MM.1S (cell line): ENCODE results near the gene ZNF326.
A peak's percentile ranks its signal among the peaks of the same experiment; 100 is the strongest.

ENCODE experiments used
- DNase-seq: peaks from one replicate; pipeline ENCODE4 v3.0.0-alpha.2; 2015
- H2AFZ ChIP-seq: fragments of 300-600 bp; sonication (generic); 2 replicates; pipeline ENCODE4 v1.6.0; 2016; ENCODE audit warnings: antibody characterized with exemption, low read length
- H3F3A ChIP-seq: fragments of 300-600 bp; sonication (generic); 2 replicates; pipeline ENCODE4 v1.6.1; 2016; ENCODE audit warnings: mild to moderate bottlenecking, antibody characterized with exemption, low read length, moderate library complexity, mixed read lengths; ENCODE audit not compliant: insufficient read depth
- H3K27ac ChIP-seq: fragments of 300-600 bp; sonication (generic); 2 replicates; pipeline ENCODE4 v1.5.1; 2016; ENCODE audit warnings: mild to moderate bottlenecking, low read length
- H3K27me3 ChIP-seq: fragments of 300-600 bp; sonication (generic); replicated peaks from 2 replicates; pipeline ENCODE4 v1.6.0; 2016; ENCODE audit warnings: low read length; ENCODE audit not compliant: insufficient read depth
- H3K36me3 ChIP-seq: fragments of 300-600 bp; sonication (generic); replicated peaks from 2 replicates; pipeline ENCODE4 v1.6.1; 2016; ENCODE audit warnings: mild to moderate bottlenecking, low read length, mixed read lengths; ENCODE audit not compliant: insufficient read depth
- H3K4me1 ChIP-seq: fragments of 300-600 bp; sonication (generic); 2 replicates; pipeline ENCODE4 v1.6.1; 2016; ENCODE audit warnings: low read length, mixed read lengths
- H3K4me2 ChIP-seq: fragments of 300-600 bp; sonication (generic); 2 replicates; pipeline ENCODE4 v1.6.0; 2016; ENCODE audit warnings: low read depth, low read length
- H3K4me3 ChIP-seq: fragments of 300-600 bp; sonication (generic); 2 replicates; pipeline ENCODE4 v1.5.1; 2016; ENCODE audit warnings: low read length, mixed read lengths
- H3K79me2 ChIP-seq: fragments of 300-600 bp; sonication (generic); 2 replicates; pipeline ENCODE4 v1.6.1; 2016; ENCODE audit warnings: mixed run types, low read length, mixed read lengths
- H3K9ac ChIP-seq: fragments of 300-600 bp; sonication (generic); 2 replicates; pipeline ENCODE4 v1.6.1; 2016; ENCODE audit warnings: low read length, mixed read lengths
- H3K9me2 ChIP-seq: fragments of 300-600 bp; sonication (generic); replicated peaks from 2 replicates; pipeline ENCODE4 v1.6.1; 2016; ENCODE audit warnings: mild to moderate bottlenecking, low read length, mixed read lengths; ENCODE audit not compliant: insufficient read depth
- H3K9me3 ChIP-seq: fragments of 300-600 bp; sonication (generic); replicated peaks from 2 replicates; pipeline ENCODE4 v1.6.1; 2016; ENCODE audit warnings: mild to moderate bottlenecking, low read length, mixed read lengths; ENCODE audit not compliant: insufficient read depth
- H4K20me1 ChIP-seq: fragments of 300-600 bp; sonication (generic); 2 replicates; pipeline ENCODE4 v1.6.1; 2016; ENCODE audit warnings: mild to moderate bottlenecking, low read length, moderate library complexity, mixed read lengths; ENCODE audit not compliant: insufficient read depth
- EZH2 ChIP-seq: fragments of 300-600 bp; sonication (generic); optimal IDR thresholded peaks from 2 replicates; pipeline ENCODE3; 2017; ENCODE audit warnings: low read depth, mild to moderate bottlenecking, antibody characterized with exemption, low read length, mixed read lengths
- EZH2phosphoT487 ChIP-seq: fragments of 300-600 bp; sonication (generic); IDR thresholded peaks from 2 replicates; pipeline ENCODE4 v1.6.1; 2018; ENCODE audit warnings: antibody characterized with exemption, low read length
- TF ChIP-seq, protein P1 (sequence below): fragments of 300-600 bp; sonication (generic); IDR thresholded peaks from 2 replicates; pipeline ENCODE4 v1.5.1; 2016; ENCODE audit warnings: antibody characterized with exemption, low read length, mixed read lengths

ZNF326 gene

GRCh38 chr1:89986020-89986419, 8.9 kb upstream of the ZNF326 start:
- H3K9ac ChIP-seq: no peak overlapping the region
- no peak overlapping the region for H2AFZ ChIP-seq
- H3K4me2 ChIP-seq: no peak overlapping the region
- H3K9me3 ChIP-seq: no peaks in the 10 kb centered on the region
- no peak overlapping the region for H3K4me3 ChIP-seq
- H4K20me1 ChIP-seq: no peaks in the 10 kb centered on the region
- DNase-seq: no peak
- no peaks in the 10 kb centered on the region for H3F3A ChIP-seq
- H3K27ac ChIP-seq: no peak overlapping the region
- no peaks in the 10 kb centered on the region for H3K9me2 ChIP-seq
- no peaks in the 10 kb centered on the region for H3K27me3 ChIP-seq
- TF ChIP-seq EZH2 (no peak), EZH2phosphoT487 (no peak)
- TF ChIP-seq, protein P1, sequence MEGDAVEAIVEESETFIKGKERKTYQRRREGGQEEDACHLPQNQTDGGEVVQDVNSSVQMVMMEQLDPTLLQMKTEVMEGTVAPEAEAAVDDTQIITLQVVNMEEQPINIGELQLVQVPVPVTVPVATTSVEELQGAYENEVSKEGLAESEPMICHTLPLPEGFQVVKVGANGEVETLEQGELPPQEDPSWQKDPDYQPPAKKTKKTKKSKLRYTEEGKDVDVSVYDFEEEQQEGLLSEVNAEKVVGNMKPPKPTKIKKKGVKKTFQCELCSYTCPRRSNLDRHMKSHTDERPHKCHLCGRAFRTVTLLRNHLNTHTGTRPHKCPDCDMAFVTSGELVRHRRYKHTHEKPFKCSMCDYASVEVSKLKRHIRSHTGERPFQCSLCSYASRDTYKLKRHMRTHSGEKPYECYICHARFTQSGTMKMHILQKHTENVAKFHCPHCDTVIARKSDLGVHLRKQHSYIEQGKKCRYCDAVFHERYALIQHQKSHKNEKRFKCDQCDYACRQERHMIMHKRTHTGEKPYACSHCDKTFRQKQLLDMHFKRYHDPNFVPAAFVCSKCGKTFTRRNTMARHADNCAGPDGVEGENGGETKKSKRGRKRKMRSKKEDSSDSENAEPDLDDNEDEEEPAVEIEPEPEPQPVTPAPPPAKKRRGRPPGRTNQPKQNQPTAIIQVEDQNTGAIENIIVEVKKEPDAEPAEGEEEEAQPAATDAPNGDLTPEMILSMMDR: no peak
- H3K36me3 ChIP-seq: no peaks in the 10 kb centered on the region
- H3K79me2 ChIP-seq: no peaks in the 10 kb centered on the region
- no peaks in the 10 kb centered on the region for H3K4me1 ChIP-seq

DNA sequence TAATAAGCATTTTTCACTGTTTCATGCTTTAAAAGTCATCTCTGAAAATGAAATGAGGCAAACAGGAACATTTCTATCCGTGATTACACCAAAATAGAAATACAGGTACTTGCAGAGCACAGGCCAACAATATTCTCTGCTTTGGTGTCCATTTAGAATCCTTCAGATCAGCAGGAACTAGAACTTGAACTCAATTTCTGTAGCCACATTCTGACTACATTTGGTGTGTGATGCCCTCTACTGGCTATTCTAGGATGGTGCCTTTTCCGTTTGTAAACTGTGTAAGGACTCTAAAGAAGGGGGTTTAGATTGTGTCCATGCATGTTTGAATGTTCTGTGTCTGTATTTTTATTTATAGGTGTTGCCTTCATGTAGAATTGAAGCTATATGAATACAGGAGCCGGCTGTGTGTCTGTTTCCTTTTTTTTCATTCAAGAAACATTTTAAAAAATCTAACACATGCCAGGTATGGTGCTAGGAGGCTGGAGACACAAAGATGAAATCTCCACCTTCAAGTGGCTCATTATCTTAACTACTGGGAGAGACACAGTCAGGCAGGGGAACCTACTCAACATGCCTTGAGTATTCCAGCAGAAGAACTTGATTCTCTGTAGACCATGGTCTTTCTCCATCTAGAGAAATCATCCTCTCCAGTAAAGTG, 7.6 kb upstream of the ZNF326 start:
- Histone ChIP-seq H3F3A (no peaks in the 10 kb centered on the region), H4K20me1 (no peaks in the 10 kb centered on the region), H2AFZ (no peak overlapping the region), H3K9me3 (no peaks in the 10 kb centered on the region), H3K4me1 (no peaks in the 10 kb centered on the region), H3K36me3 (no peaks in the 10 kb centered on the region), H3K4me3 (no peak overlapping the region), H3K79me2 (no peaks in the 10 kb centered on the region), H3K9ac (no peak overlapping the region), H3K27me3 (no peaks in the 10 kb centered on the region), H3K27ac (no peak overlapping the region), H3K4me2 (no peak overlapping the region), H3K9me2 (no peaks in the 10 kb centered on the region)
- DNase-seq: peak; percentile 79
- no peak for TF ChIP-seq EZH2
- TF ChIP-seq, protein P1: peak; percentile 86

GRCh38 chr1:89989099-89989498, 5.8 kb upstream of the ZNF326 start:
- Histone ChIP-seq H3K4me2 (no peak overlapping the region), H3K9ac (no peak overlapping the region), H4K20me1 (no peaks in the 10 kb centered on the region), H3F3A (no peaks in the 10 kb centered on the region; the same call in 1 of the 2 replicates), H3K4me3 (no peak overlapping the region), H3K79me2 (no peaks in the 10 kb centered on the region), H3K9me2 (no peaks in the 10 kb centered on the region), H3K9me3 (no peaks in the 10 kb centered on the region), H3K4me1 (no peaks in the 10 kb centered on the region), H3K27me3 (no peaks in the 10 kb centered on the region), H3K27ac (no peak overlapping the region), H2AFZ (no peak overlapping the region), H3K36me3 (no peaks in the 10 kb centered on the region)
- no peak for DNase-seq
- no peak for TF ChIP-seq EZH2phosphoT487
- no peak for TF ChIP-seq EZH2
- TF ChIP-seq, protein P1: no peak
